ENCODE data around the gene CDC42BPA. TPM values are rescaled to one million over a fixed set of nuclear protein-coding genes. Genes with fewer than 3 reads are reported as not detected.

The CDC42BPA gene
- total and polyA plus RNA-seq, 2 of the 13 experiments (the other 11 are each of a cell fraction or from before 2014, with no cell fraction given), result 6.5 to 16.0 TPM

GRCh38 chr1:227318016-227318852 lies at the start of gene CDC42BPA (continued):
- TF ChIP-seq, protein P1, sequence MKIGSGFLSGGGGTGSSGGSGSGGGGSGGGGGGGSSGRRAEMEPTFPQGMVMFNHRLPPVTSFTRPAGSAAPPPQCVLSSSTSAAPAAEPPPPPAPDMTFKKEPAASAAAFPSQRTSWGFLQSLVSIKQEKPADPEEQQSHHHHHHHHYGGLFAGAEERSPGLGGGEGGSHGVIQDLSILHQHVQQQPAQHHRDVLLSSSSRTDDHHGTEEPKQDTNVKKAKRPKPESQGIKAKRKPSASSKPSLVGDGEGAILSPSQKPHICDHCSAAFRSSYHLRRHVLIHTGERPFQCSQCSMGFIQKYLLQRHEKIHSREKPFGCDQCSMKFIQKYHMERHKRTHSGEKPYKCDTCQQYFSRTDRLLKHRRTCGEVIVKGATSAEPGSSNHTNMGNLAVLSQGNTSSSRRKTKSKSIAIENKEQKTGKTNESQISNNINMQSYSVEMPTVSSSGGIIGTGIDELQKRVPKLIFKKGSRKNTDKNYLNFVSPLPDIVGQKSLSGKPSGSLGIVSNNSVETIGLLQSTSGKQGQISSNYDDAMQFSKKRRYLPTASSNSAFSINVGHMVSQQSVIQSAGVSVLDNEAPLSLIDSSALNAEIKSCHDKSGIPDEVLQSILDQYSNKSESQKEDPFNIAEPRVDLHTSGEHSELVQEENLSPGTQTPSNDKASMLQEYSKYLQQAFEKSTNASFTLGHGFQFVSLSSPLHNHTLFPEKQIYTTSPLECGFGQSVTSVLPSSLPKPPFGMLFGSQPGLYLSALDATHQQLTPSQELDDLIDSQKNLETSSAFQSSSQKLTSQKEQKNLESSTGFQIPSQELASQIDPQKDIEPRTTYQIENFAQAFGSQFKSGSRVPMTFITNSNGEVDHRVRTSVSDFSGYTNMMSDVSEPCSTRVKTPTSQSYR (CRISPR knock-in tag; IDR thresholded peaks at IDR 0.05; ENCODE audit: borderline replicate concordance), result no peak; the same call in 1 of the 2 replicates
- TF ChIP-seq CBFB (CRISPR knock-in tag; IDR thresholded peaks at IDR 0.05) (no peak), ZNF160 (CRISPR knock-in tag; IDR thresholded peaks at IDR 0.05) (no peak), ZNF772 (CRISPR knock-in tag; IDR thresholded peaks at IDR 0.05) (0 out of 2 replicates have a peak, but pooled peaks have one; percentile 9), PRMT3 (CRISPR knock-in tag; IDR thresholded peaks at IDR 0.05; ENCODE audit: borderline replicate concordance, low read depth) (no peak), ZNF546 (CRISPR knock-in tag; conservative IDR thresholded peaks at IDR 0.05) (no peak; the same call in 1 of the 2 replicates), NFE2L1 (CRISPR knock-in tag; IDR thresholded peaks at IDR 0.05; ENCODE audit: borderline replicate concordance) (no peak), ZFP36L2 (CRISPR knock-in tag; IDR thresholded peaks at IDR 0.05) (no peak; the same call in 1 of the 2 replicates), ZNF510 (CRISPR knock-in tag; IDR thresholded peaks at IDR 0.05; ENCODE audit: low read depth) (no peak), CHD4 (IDR thresholded peaks at IDR 0.05; ENCODE audit: borderline replicate concordance, low read length) (no peak)
- TF ChIP-seq, protein P2, sequence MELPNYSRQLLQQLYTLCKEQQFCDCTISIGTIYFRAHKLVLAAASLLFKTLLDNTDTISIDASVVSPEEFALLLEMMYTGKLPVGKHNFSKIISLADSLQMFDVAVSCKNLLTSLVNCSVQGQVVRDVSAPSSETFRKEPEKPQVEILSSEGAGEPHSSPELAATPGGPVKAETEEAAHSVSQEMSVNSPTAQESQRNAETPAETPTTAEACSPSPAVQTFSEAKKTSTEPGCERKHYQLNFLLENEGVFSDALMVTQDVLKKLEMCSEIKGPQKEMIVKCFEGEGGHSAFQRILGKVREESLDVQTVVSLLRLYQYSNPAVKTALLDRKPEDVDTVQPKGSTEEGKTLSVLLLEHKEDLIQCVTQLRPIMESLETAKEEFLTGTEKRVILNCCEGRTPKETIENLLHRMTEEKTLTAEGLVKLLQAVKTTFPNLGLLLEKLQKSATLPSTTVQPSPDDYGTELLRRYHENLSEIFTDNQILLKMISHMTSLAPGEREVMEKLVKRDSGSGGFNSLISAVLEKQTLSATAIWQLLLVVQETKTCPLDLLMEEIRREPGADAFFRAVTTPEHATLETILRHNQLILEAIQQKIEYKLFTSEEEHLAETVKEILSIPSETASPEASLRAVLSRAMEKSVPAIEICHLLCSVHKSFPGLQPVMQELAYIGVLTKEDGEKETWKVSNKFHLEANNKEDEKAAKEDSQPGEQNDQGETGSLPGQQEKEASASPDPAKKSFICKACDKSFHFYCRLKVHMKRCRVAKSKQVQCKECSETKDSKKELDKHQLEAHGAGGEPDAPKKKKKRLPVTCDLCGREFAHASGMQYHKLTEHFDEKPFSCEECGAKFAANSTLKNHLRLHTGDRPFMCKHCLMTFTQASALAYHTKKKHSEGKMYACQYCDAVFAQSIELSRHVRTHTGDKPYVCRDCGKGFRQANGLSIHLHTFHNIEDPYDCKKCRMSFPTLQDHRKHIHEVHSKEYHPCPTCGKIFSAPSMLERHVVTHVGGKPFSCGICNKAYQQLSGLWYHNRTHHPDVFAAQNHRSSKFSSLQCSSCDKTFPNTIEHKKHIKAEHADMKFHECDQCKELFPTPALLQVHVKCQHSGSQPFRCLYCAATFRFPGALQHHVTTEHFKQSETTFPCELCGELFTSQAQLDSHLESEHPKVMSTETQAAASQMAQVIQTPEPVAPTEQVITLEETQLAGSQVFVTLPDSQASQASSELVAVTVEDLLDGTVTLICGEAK (IDR thresholded peaks at IDR 0.05), result no peak
- TF ChIP-seq, protein P2 (CRISPR knock-in tag; IDR thresholded peaks at IDR 0.05), result no peak
- TF ChIP-seq, protein P3, sequence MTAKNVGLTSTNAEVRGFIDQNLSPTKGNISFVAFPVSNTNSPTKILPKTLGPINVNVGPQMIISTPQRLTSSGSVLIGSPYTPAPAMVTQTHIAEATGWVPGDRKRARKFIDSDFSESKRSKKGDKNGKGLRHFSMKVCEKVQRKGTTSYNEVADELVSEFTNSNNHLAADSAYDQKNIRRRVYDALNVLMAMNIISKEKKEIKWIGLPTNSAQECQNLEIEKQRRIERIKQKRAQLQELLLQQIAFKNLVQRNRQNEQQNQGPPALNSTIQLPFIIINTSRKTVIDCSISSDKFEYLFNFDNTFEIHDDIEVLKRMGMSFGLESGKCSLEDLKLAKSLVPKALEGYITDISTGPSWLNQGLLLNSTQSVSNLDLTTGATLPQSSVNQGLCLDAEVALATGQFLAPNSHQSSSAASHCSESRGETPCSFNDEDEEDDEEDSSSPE (CRISPR knock-in tag; IDR thresholded peaks at IDR 0.05), result 0 out of 2 replicates have a peak, but pooled peaks have one; percentile 14
- TF ChIP-seq, protein P4, sequence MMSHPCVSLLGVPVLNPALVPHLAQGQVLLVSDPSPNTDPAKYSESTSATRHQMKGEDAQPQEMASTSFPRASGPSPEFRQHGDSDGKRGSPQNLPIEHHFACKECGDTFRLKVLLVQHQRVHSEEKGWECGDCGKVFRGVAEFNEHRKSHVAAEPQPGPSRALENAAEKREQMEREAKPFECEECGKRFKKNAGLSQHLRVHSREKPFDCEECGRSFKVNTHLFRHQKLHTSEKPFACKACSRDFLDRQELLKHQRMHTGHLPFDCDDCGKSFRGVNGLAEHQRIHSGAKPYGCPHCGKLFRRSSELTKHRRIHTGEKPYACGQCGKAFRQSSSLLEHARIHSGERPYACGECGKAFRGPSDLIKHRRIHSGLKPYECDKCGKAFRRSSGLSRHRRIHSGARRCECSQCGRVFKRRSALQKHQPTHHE (CRISPR knock-in tag; IDR thresholded peaks at IDR 0.05; ENCODE audit: borderline replicate concordance), result no peak
